ENCODE measurements around the gene POLR1D. TPM values are rescaled to one million over a fixed set of nuclear protein-coding genes. Genes with fewer than 3 reads are reported as not detected.

POLR1D gene
- total and polyA plus RNA-seq, 7 experiments from 2014 or later, result 111 to 176 (median 136) TPM

- H3K9me3 ChIP-seq (ENCODE audit: control insufficient read depth in 2 of 3, low read length in 3 of 3), result no peaks in the 10 kb centered on the region
- Mint-ChIP-seq H3K27me3 (no peaks in the 10 kb centered on the region), H3K36me3 (peaks cover 4 to 13% (median 7%) of the 10 kb centered on the region in 5 donors), H3K27ac (no peak overlapping the region), H3K4me3 (no peak overlapping the region), H3K4me1 (peaks cover 4 to 18% (median 12%) of the 10 kb centered on the region in 7 donors), H3K9me3 (no peaks in the 10 kb centered on the region)
- CTCF ChIA-PET, result no interaction called here
- H3K4me1 ChIP-seq (ENCODE audit: control insufficient read depth in 2 of 2, insufficient read depth in 2 of 2, low read length in 2 of 2), result no peaks in the 10 kb centered on the region
- no peaks in the 10 kb centered on the region for H3K36me3 ChIP-seq (ENCODE audit: control insufficient read depth in 2 of 3, insufficient read depth in 3 of 3, low read length in 3 of 3)
- no peak overlapping the region for H3K27ac ChIP-seq (ENCODE audit: low read depth, low read length)
- H3K4me3 ChIP-seq (ENCODE audit: low read length), result no peak overlapping the region
- DNase-seq (no peak), ATAC-seq (no peak)
- intact Hi-C loops (cut with micrococcal nuclease), result loop anchor here in 1 of 2 donors (5.0 kb wide), 1 partner anchor 37 kb away; the partner anchor contains the start of genes LNX2 and POLR1D
- H3K27me3 ChIP-seq (ENCODE audit: control insufficient read depth in 2 of 2, insufficient read depth in 2 of 2, low read length in 2 of 2), result no peaks in the 10 kb centered on the region
- POLR2A ChIA-PET, result interaction anchor here (0.6 kb wide), 2 partner anchors 39 to 485 kb away, joined by 3 read pairs; no protein-coding TSS in a partner anchor
These were observed 37.6 kb downstream of the POLR1D start for GRCh38 chr13:27659145-27659865.

- Mint-ChIP-seq H3K4me3 (no peak overlapping the region), H3K27me3 (no peaks in the 10 kb centered on the region)
- POLR2A ChIA-PET, result no interaction called here
These were observed 38.8 kb downstream of the POLR1D start for GRCh38 chr13:27660511-27660910.

GRCh38 chr13:27661017-27661416, 39.3 kb downstream of the POLR1D start:
- no peak overlapping the region for H3K4me3 Mint-ChIP-seq
- H3K4me1 Mint-ChIP-seq, result peaks cover 4 to 13% (median 12%) of the 10 kb centered on the region in 7 donors
- no peaks in the 10 kb centered on the region for H3K27me3 Mint-ChIP-seq
- POLR2A ChIA-PET, result no interaction called here
- peaks cover 2 to 19% (median 7%) of the 10 kb centered on the region in 5 donors for H3K36me3 Mint-ChIP-seq
- intact Hi-C loops (cut with micrococcal nuclease), result no loop called here
- peak overlapping the region in 1 of 9 donors; percentile 62 for H3K27ac Mint-ChIP-seq
- H3K9me3 Mint-ChIP-seq, result no peaks in the 10 kb centered on the region
- Histone ChIP-seq H3K4me3 (ENCODE audit: low read length) (no peak overlapping the region), H3K27me3 (ENCODE audit: control insufficient read depth in 2 of 2, insufficient read depth in 2 of 2, low read length in 2 of 2) (no peaks in the 10 kb centered on the region), H3K4me1 (ENCODE audit: control insufficient read depth in 2 of 2, insufficient read depth in 2 of 2, low read length in 2 of 2) (no peaks in the 10 kb centered on the region), H3K27ac (ENCODE audit: low read depth, low read length) (no peak overlapping the region), H3K36me3 (ENCODE audit: control insufficient read depth in 2 of 3, insufficient read depth in 3 of 3, low read length in 3 of 3) (no peaks in the 10 kb centered on the region), H3K9me3 (ENCODE audit: control insufficient read depth in 2 of 3, low read length in 3 of 3) (no peaks in the 10 kb centered on the region)
- ATAC-seq (no peak), DNase-seq (no peak)
- CTCF ChIA-PET, result no interaction called here

More at GRCh38 chr13:27660511-27660910, 38.8 kb downstream of the POLR1D start:
- ATAC-seq, result no peak
- peaks cover 4 to 17% (median 12%) of the 10 kb centered on the region in 7 donors for H3K4me1 Mint-ChIP-seq
- Histone ChIP-seq H3K4me1 (ENCODE audit: control insufficient read depth in 2 of 2, insufficient read depth in 2 of 2, low read length in 2 of 2) (no peaks in the 10 kb centered on the region), H3K27ac (ENCODE audit: low read depth, low read length) (no peak overlapping the region), H3K36me3 (ENCODE audit: control insufficient read depth in 2 of 3, insufficient read depth in 3 of 3, low read length in 3 of 3) (no peaks in the 10 kb centered on the region), H3K27me3 (ENCODE audit: control insufficient read depth in 2 of 2, insufficient read depth in 2 of 2, low read length in 2 of 2) (no peaks in the 10 kb centered on the region), H3K9me3 (ENCODE audit: control insufficient read depth in 2 of 3, low read length in 3 of 3) (no peaks in the 10 kb centered on the region), H3K4me3 (ENCODE audit: low read length) (no peak overlapping the region)
- intact Hi-C loops (cut with micrococcal nuclease), result no loop called here
- H3K27ac Mint-ChIP-seq, result peak overlapping the region in 3 of 9 donors; percentile 43 to 71 (median 62)
- no peak for DNase-seq
- no peaks in the 10 kb centered on the region for H3K9me3 Mint-ChIP-seq
- CTCF ChIA-PET, result no interaction called here
- H3K36me3 Mint-ChIP-seq, result peaks cover 4 to 18% (median 7%) of the 10 kb centered on the region in 5 donors

- Histone ChIP-seq H3K4me1 (ENCODE audit: control insufficient read depth in 2 of 2, insufficient read depth in 2 of 2, low read length in 2 of 2) (no peaks in the 10 kb centered on the region), H3K27me3 (ENCODE audit: control insufficient read depth in 2 of 2, insufficient read depth in 2 of 2, low read length in 2 of 2) (no peaks in the 10 kb centered on the region), H3K27ac (ENCODE audit: low read depth, low read length) (no peak overlapping the region), H3K9me3 (ENCODE audit: control insufficient read depth in 2 of 3, low read length in 3 of 3) (no peaks in the 10 kb centered on the region), H3K4me3 (ENCODE audit: low read length) (no peak overlapping the region), H3K36me3 (ENCODE audit: control insufficient read depth in 2 of 3, insufficient read depth in 3 of 3, low read length in 3 of 3) (no peaks in the 10 kb centered on the region)
- ATAC-seq (no peak), DNase-seq (no peak)
- POLR2A ChIA-PET, result no interaction called here
- Mint-ChIP-seq H3K36me3 (peaks cover 4 to 14% (median 6%) of the 10 kb centered on the region in 5 donors), H3K27ac (peak overlapping the region in 3 of 9 donors; percentile 8 to 56 (median 20)), H3K4me1 (peaks cover 2 to 13% (median 12%) of the 10 kb centered on the region in 7 donors), H3K4me3 (no peak overlapping the region), H3K27me3 (no peaks in the 10 kb centered on the region), H3K9me3 (no peaks in the 10 kb centered on the region)
- CTCF ChIA-PET, result no interaction called here
- intact Hi-C loops (cut with micrococcal nuclease), result no loop called here
These were observed 41.2 kb downstream of the POLR1D start for GRCh38 chr13:27662738-27663470.

- Histone ChIP-seq H3K4me1 (ENCODE audit: control insufficient read depth in 2 of 2, insufficient read depth in 2 of 2, low read length in 2 of 2) (no peaks in the 10 kb centered on the region), H3K9me3 (ENCODE audit: control insufficient read depth in 2 of 3, low read length in 3 of 3) (no peaks in the 10 kb centered on the region), H3K36me3 (ENCODE audit: control insufficient read depth in 2 of 3, insufficient read depth in 3 of 3, low read length in 3 of 3) (no peaks in the 10 kb centered on the region), H3K4me3 (ENCODE audit: low read length) (no peak overlapping the region), H3K27ac (ENCODE audit: low read depth, low read length) (no peak overlapping the region), H3K27me3 (ENCODE audit: control insufficient read depth in 2 of 2, insufficient read depth in 2 of 2, low read length in 2 of 2) (no peaks in the 10 kb centered on the region)
- intact Hi-C loops (cut with micrococcal nuclease), result no loop called here
- ATAC-seq (no peak), DNase-seq (no peak)
- H3K4me1 Mint-ChIP-seq, result peaks cover 2 to 13% (median 12%) of the 10 kb centered on the region in 7 donors
- H3K36me3 Mint-ChIP-seq, result peaks cover 4 to 14% (median 6%) of the 10 kb centered on the region in 5 donors
- no peaks in the 10 kb centered on the region for H3K9me3 Mint-ChIP-seq
- H3K27me3 Mint-ChIP-seq, result no peaks in the 10 kb centered on the region
- CTCF ChIA-PET, result no interaction called here
- H3K27ac Mint-ChIP-seq, result peak overlapping the region in 4 of 9 donors; percentile 13 to 79 (median 48)
- POLR2A ChIA-PET, result no interaction called here
- H3K4me3 Mint-ChIP-seq, result no peak overlapping the region
These were observed 42.3 kb downstream of the POLR1D start for GRCh38 chr13:27663947-27664346.

- Mint-ChIP-seq H3K9me3 (no peaks in the 10 kb centered on the region), H3K27me3 (no peaks in the 10 kb centered on the region), H3K36me3 (peaks cover 4 to 10% (median 4%) of the 10 kb centered on the region in 5 donors), H3K4me1 (peaks cover 2 to 13% (median 6%) of the 10 kb centered on the region in 7 donors), H3K27ac (peak overlapping the region in 3 of 9 donors; percentile 28 to 40 (median 37)), H3K4me3 (no peak overlapping the region)
- CTCF ChIA-PET, result interaction anchor here (0.7 kb wide), 1 partner anchor 686 kb away, joined by 3 read pairs; no protein-coding TSS in a partner anchor
- no peak overlapping the region for H3K4me3 ChIP-seq (ENCODE audit: low read length)
- H3K4me1 ChIP-seq (ENCODE audit: control insufficient read depth in 2 of 2, insufficient read depth in 2 of 2, low read length in 2 of 2), result no peaks in the 10 kb centered on the region
- intact Hi-C loops (cut with micrococcal nuclease), result no loop called here
- ATAC-seq (no peak), DNase-seq (no peak)
- H3K27ac ChIP-seq (ENCODE audit: low read depth, low read length), result no peak overlapping the region
- H3K36me3 ChIP-seq (ENCODE audit: control insufficient read depth in 2 of 3, insufficient read depth in 3 of 3, low read length in 3 of 3), result no peaks in the 10 kb centered on the region
- no peaks in the 10 kb centered on the region for H3K27me3 ChIP-seq (ENCODE audit: control insufficient read depth in 2 of 2, insufficient read depth in 2 of 2, low read length in 2 of 2)
- no peaks in the 10 kb centered on the region for H3K9me3 ChIP-seq (ENCODE audit: control insufficient read depth in 2 of 3, low read length in 3 of 3)
- POLR2A ChIA-PET, result no interaction called here
These were observed 43.6 kb downstream of the POLR1D start for GRCh38 chr13:27665333-27665732.
